ENCODE measurements around the gene EXOC4.

Gene EXOC4

DNA sequence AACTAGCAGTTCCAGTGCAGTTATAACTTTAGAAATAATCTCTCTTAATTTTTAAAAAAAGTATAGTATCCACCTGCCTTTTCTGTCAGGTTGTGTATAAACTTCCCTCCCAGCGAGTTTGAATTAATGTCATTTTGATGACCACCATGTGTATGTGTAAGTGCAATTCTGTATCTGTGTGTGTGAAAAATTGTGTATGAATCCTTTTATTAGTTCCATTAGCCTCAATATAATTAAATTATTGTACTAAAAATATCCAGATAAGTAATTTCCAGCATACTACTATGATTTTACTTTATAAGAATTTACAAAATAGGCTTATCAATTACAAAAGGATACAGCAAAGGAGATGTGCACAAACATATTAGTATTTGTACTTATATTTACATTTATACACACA, 453.1 kb downstream of the EXOC4 start:
- TF ChIP-seq, protein P1, sequence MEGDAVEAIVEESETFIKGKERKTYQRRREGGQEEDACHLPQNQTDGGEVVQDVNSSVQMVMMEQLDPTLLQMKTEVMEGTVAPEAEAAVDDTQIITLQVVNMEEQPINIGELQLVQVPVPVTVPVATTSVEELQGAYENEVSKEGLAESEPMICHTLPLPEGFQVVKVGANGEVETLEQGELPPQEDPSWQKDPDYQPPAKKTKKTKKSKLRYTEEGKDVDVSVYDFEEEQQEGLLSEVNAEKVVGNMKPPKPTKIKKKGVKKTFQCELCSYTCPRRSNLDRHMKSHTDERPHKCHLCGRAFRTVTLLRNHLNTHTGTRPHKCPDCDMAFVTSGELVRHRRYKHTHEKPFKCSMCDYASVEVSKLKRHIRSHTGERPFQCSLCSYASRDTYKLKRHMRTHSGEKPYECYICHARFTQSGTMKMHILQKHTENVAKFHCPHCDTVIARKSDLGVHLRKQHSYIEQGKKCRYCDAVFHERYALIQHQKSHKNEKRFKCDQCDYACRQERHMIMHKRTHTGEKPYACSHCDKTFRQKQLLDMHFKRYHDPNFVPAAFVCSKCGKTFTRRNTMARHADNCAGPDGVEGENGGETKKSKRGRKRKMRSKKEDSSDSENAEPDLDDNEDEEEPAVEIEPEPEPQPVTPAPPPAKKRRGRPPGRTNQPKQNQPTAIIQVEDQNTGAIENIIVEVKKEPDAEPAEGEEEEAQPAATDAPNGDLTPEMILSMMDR (IDR thresholded peaks at IDR 0.05; ENCODE audit: insufficient read depth, low read length, poor library complexity, severe bottlenecking), result no peak
- Histone ChIP-seq H3K27me3 (replicated peaks; ENCODE audit: control insufficient read depth, insufficient read depth, low read length) (no peaks in the 10 kb centered on the region), H3K36me3 (ENCODE audit: control insufficient read depth, insufficient read depth, low read length) (no peaks in the 10 kb centered on the region), H3K4me3 (replicated peaks; ENCODE audit: low read depth, low read length) (no peak overlapping the region)
- no peak for DNase-seq (ENCODE audit: extremely low read depth, insufficient read length)

DNA sequence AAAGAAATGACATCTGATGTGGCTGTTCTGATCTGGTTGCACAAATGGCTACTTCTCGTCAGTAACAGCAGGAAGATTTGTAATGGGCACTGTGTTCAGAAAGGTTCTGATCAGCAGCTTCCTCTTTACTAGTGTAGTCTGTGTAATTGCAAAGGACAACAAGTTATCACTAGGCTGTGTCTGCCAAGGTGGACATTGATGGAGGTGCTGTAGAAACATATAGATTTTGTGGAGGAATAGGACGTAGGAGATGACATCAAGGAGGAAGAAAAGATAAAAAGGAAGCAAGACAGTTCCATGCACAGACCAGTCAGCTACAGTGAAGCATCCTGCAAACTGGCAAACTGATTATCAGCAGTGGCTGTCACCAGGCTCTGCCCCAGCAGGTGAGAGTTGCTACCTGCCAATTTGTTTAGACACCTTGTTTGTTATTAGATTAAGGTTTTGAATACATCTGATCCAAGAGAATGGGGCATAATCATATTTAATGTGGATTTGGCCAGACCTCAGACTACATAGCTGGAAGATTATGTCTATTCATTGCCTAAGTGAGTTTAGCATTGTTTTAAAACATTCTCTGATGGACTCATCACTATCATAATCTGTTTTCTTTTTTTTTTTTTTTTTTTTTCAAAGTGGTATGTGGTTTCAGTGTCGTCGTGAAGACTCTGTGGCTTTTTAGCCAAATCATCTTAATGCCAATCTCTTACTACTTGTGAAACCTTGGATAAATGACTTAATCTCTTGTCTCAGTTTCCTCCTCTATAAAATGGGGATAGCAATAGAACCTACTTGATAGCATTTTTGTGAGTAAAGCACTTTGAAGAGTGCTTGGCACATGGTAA, 456.4 kb downstream of the EXOC4 start:
- H3K4me3 ChIP-seq (replicated peaks; ENCODE audit: low read depth, low read length), result no peak overlapping the region
- TF ChIP-seq, protein P1 (IDR thresholded peaks at IDR 0.05; ENCODE audit: insufficient read depth, low read length, poor library complexity, severe bottlenecking), result no peak
- DNase-seq (ENCODE audit: extremely low read depth, insufficient read length), result no peak
- no peaks in the 10 kb centered on the region for H3K36me3 ChIP-seq (ENCODE audit: control insufficient read depth, insufficient read depth, low read length)
- H3K27me3 ChIP-seq (replicated peaks; ENCODE audit: control insufficient read depth, insufficient read depth, low read length), result no peaks in the 10 kb centered on the region

DNA sequence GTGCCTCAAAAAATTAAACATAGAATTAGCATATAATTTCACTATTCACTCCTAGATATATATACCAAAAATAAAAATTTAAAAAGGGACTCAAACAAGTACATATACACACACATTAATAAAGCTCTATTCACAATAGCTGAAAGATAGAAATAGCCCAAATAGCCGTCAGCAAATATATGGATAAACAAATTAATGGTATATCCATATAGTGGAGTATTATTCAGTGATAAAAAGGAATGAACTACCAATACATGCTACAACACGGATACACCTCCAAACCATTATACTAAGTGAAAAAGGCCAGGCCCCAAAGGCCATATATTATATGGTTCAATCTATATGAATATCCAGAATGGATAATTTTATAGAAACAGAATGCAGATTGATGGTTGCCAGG, 459.7 kb downstream of the EXOC4 start:
- no peaks in the 10 kb centered on the region for H3K36me3 ChIP-seq (ENCODE audit: control insufficient read depth, insufficient read depth, low read length)
- TF ChIP-seq, protein P1 (IDR thresholded peaks at IDR 0.05; ENCODE audit: insufficient read depth, low read length, poor library complexity, severe bottlenecking), result no peak
- no peak overlapping the region for H3K4me3 ChIP-seq (replicated peaks; ENCODE audit: low read depth, low read length)
- H3K27me3 ChIP-seq (replicated peaks; ENCODE audit: control insufficient read depth, insufficient read depth, low read length), result no peaks in the 10 kb centered on the region
- no peak for DNase-seq (ENCODE audit: extremely low read depth, insufficient read length)

DNA sequence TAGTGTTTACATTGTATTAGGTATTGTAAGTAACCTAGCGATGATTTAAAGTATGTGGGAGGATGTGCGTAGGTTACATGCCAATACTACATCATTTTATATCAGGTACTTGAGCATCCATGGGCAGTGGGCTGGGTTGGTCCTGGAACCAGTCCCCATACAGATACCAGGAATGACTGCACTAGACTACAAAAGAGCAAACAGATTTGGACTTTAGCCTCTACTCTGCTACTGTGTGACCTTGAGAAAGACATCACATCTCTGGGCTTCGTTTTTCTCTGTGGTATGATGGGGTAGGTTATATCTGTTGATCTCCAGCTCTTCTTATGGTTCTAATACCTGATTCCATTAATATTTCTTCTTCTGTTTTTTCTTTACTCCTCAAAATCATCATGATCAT, 461.8 kb downstream of the EXOC4 start:
- no peak overlapping the region for H3K4me3 ChIP-seq (replicated peaks; ENCODE audit: low read depth, low read length)
- TF ChIP-seq, protein P1 (IDR thresholded peaks at IDR 0.05; ENCODE audit: insufficient read depth, low read length, poor library complexity, severe bottlenecking), result no peak
- H3K36me3 ChIP-seq (ENCODE audit: control insufficient read depth, insufficient read depth, low read length), result no peaks in the 10 kb centered on the region
- H3K27me3 ChIP-seq (replicated peaks; ENCODE audit: control insufficient read depth, insufficient read depth, low read length), result no peaks in the 10 kb centered on the region
- DNase-seq (ENCODE audit: extremely low read depth, insufficient read length), result no peak

DNA sequence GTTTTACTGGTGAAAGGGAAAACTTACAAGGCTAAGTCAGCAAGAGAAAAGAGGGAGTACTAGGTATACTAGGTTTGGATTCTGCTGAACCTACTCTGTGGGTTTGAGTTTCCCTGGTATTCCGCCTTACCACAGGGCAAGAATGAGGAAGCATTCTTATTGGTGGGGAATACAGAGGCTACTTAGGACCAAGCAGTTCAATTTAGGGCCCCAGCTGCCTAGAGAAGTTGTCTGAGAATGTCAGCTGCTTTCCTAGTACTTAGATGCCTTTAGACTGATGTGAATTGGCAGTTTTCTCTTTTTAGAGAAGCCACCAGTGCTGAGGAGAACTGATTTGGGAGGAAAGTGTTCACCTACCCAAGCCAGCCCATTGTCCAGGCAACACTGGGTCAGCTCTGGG, 465.3 kb downstream of the EXOC4 start:
- Histone ChIP-seq H3K36me3 (ENCODE audit: control insufficient read depth, insufficient read depth, low read length) (no peaks in the 10 kb centered on the region), H3K27me3 (replicated peaks; ENCODE audit: control insufficient read depth, insufficient read depth, low read length) (no peaks in the 10 kb centered on the region), H3K4me3 (replicated peaks; ENCODE audit: low read depth, low read length) (no peak overlapping the region)
- no peak for DNase-seq (ENCODE audit: extremely low read depth, insufficient read length)
- TF ChIP-seq, protein P1 (IDR thresholded peaks at IDR 0.05; ENCODE audit: insufficient read depth, low read length, poor library complexity, severe bottlenecking), result no peak

Measured in GM06990 (cell line).